WTC11 (cell line): ENCODE data around the gene KRTAP9-2.

Experiments used
- FOXJ3 ChIP-seq: sonication (generic); formaldehyde crosslinking; IDR thresholded peaks from 2 replicates; pipeline ENCODE4 v1.9.0; 2021; ENCODE audit warnings: missing genetic modification reagents, mild to moderate bottlenecking, borderline replicate concordance
- NFYB ChIP-seq: sonication (generic); formaldehyde crosslinking; conservative IDR thresholded peaks from 2 replicates; pipeline ENCODE4 v1.8.0; 2022; ENCODE audit warnings: low read depth, missing genetic modification reagents
- TCF7 ChIP-seq: sonication (generic); formaldehyde crosslinking; IDR thresholded peaks from 2 replicates; pipeline ENCODE4 v1.8.0; 2022; ENCODE audit warnings: mild to moderate bottlenecking, low read depth, missing genetic modification reagents, moderate library complexity
- TF ChIP-seq, protein P1 (sequence below): sonication (generic); formaldehyde crosslinking; conservative IDR thresholded peaks from 2 replicates; pipeline ENCODE4 v1.8.1; 2022; ENCODE audit warnings: mild to moderate bottlenecking, missing genetic modification reagents
- TF ChIP-seq, protein P2 (sequence below): fragments of 200-600 bp; IDR thresholded peaks from 2 replicates; pipeline ENCODE4 v1.8.0; 2022; ENCODE audit warnings: antibody characterized with exemption
- TF ChIP-seq, protein P3 (sequence below): sonication (generic); formaldehyde crosslinking; IDR thresholded peaks from 2 replicates; pipeline ENCODE4 v1.8.1; 2022; ENCODE audit warnings: low read depth, mild to moderate bottlenecking, moderate library complexity, missing genetic modification reagents, borderline replicate concordance
- TF ChIP-seq, protein P4 (sequence below): sonication (generic); formaldehyde crosslinking; IDR thresholded peaks from 2 replicates; pipeline ENCODE4 v1.8.1; 2022; ENCODE audit warnings: low read depth, missing genetic modification reagents, borderline replicate concordance
- TF ChIP-seq, protein P5 (sequence below): fragments of 250-450 bp; sonication (Bioruptor Pico); IDR thresholded peaks from 2 replicates; pipeline ENCODE4 v1.8.0; 2021; ENCODE audit warnings: mild to moderate bottlenecking

DNA sequence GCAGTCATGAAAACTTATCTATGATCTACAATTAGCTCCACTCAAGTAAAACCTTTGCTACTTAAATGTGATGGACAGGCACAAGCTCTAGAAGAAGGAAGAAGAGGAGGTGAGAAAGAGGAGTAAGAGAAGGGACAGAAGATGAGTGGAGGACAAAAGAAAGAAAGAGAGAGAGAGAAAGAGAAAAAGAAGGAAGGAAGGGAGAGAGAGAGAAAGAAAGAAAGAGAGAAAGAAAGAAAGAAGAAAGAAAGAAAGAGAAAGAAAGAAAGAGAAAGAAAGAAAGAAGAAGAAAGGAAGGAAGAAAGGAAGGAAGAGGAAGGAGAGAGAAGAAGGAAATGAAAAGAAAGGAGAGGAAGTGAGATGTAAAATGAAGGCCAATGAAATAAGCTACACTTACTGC lies 3.6 kb downstream of the KRTAP9-2 start:
- TF ChIP-seq NFYB (CRISPR knock-in tag) (no peak), TCF7 (CRISPR knock-in tag) (no peak), FOXJ3 (no peak)
- TF ChIP-seq, protein P1, sequence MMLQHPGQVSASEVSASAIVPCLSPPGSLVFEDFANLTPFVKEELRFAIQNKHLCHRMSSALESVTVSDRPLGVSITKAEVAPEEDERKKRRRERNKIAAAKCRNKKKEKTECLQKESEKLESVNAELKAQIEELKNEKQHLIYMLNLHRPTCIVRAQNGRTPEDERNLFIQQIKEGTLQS (CRISPR knock-in tag): no peak
- TF ChIP-seq, protein P2, sequence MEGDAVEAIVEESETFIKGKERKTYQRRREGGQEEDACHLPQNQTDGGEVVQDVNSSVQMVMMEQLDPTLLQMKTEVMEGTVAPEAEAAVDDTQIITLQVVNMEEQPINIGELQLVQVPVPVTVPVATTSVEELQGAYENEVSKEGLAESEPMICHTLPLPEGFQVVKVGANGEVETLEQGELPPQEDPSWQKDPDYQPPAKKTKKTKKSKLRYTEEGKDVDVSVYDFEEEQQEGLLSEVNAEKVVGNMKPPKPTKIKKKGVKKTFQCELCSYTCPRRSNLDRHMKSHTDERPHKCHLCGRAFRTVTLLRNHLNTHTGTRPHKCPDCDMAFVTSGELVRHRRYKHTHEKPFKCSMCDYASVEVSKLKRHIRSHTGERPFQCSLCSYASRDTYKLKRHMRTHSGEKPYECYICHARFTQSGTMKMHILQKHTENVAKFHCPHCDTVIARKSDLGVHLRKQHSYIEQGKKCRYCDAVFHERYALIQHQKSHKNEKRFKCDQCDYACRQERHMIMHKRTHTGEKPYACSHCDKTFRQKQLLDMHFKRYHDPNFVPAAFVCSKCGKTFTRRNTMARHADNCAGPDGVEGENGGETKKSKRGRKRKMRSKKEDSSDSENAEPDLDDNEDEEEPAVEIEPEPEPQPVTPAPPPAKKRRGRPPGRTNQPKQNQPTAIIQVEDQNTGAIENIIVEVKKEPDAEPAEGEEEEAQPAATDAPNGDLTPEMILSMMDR: no peak
- TF ChIP-seq, protein P3, sequence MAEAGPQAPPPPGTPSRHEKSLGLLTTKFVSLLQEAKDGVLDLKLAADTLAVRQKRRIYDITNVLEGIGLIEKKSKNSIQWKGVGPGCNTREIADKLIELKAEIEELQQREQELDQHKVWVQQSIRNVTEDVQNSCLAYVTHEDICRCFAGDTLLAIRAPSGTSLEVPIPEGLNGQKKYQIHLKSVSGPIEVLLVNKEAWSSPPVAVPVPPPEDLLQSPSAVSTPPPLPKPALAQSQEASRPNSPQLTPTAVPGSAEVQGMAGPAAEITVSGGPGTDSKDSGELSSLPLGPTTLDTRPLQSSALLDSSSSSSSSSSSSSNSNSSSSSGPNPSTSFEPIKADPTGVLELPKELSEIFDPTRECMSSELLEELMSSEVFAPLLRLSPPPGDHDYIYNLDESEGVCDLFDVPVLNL (CRISPR knock-in tag): no peak
- TF ChIP-seq, protein P4, sequence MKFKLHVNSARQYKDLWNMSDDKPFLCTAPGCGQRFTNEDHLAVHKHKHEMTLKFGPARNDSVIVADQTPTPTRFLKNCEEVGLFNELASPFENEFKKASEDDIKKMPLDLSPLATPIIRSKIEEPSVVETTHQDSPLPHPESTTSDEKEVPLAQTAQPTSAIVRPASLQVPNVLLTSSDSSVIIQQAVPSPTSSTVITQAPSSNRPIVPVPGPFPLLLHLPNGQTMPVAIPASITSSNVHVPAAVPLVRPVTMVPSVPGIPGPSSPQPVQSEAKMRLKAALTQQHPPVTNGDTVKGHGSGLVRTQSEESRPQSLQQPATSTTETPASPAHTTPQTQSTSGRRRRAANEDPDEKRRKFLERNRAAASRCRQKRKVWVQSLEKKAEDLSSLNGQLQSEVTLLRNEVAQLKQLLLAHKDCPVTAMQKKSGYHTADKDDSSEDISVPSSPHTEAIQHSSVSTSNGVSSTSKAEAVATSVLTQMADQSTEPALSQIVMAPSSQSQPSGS (CRISPR knock-in tag): no peak
- TF ChIP-seq, protein P5, sequence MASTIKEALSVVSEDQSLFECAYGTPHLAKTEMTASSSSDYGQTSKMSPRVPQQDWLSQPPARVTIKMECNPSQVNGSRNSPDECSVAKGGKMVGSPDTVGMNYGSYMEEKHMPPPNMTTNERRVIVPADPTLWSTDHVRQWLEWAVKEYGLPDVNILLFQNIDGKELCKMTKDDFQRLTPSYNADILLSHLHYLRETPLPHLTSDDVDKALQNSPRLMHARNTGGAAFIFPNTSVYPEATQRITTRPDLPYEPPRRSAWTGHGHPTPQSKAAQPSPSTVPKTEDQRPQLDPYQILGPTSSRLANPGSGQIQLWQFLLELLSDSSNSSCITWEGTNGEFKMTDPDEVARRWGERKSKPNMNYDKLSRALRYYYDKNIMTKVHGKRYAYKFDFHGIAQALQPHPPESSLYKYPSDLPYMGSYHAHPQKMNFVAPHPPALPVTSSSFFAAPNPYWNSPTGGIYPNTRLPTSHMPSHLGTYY (CRISPR knock-in tag): no peak
